Naive B cell (primary cell): ENCODE data around the gene PRKAG2. TPM values are rescaled to one million over a fixed set of nuclear protein-coding genes. Genes with fewer than 3 reads are reported as not detected.
"Not testable (repeated sequence)": the region's sequence is repeated elsewhere in the genome, so short reads cannot be mapped to it uniquely, and the experiment has no call there.

Experiments used
- ATAC-seq, 2 donors: fragments of 150-1000 bp; cut with Tn5 transposase; 2 replicates each; pipeline ENCODE4 v1.10.0; 2021; ENCODE audit warnings: low read depth in 2 of 2, mild to moderate bottlenecking in 2 of 2, moderate library complexity in 2 of 2
- DNase-seq: peaks from one replicate; pipeline ENCODE4 v3.0.0; 2022
- H3K27ac Mint-ChIP-seq, 6 donors: one replicate each; pipeline ENCODE4 v1.8.0; 2020 to 2022; ENCODE audit warnings: mild to moderate bottlenecking in 6 of 6, mixed read lengths in 6 of 6, moderate library complexity in 5 of 6, inconsistent platforms in 2 of 6
- H3K27me3 Mint-ChIP-seq, 3 donors: one replicate each; pipeline ENCODE4 v1.8.0; 2021 to 2022; ENCODE audit warnings: mixed read lengths in 3 of 3, mild to moderate bottlenecking in 1 of 3
- H3K36me3 Mint-ChIP-seq, 2 donors: one replicate each; pipeline ENCODE4 v1.8.0; 2020 to 2022; ENCODE audit warnings: mixed read lengths in 2 of 2, inconsistent platforms in 1 of 2, mild to moderate bottlenecking in 1 of 2
- H3K4me1 Mint-ChIP-seq, 3 donors: one replicate each; pipeline ENCODE4 v1.8.0; 2020 to 2022; ENCODE audit warnings: mixed read lengths in 3 of 3, inconsistent platforms in 1 of 3, mild to moderate bottlenecking in 1 of 3, moderate library complexity in 1 of 3
- H3K4me3 Mint-ChIP-seq, 8 donors: one replicate each; pipeline ENCODE4 v1.8.0; 2020 to 2022; ENCODE audit warnings: mild to moderate bottlenecking in 8 of 8, mixed read lengths in 8 of 8, moderate library complexity in 8 of 8, inconsistent platforms in 2 of 8
- H3K9me3 Mint-ChIP-seq, 7 donors: one replicate each; pipeline ENCODE4 v1.8.0; 2020 to 2022; ENCODE audit warnings: mixed read lengths in 7 of 7, mild to moderate bottlenecking in 5 of 7, inconsistent platforms in 2 of 7, moderate library complexity in 1 of 7
- polyA plus RNA-seq, 6 donors: library from polyadenylated mRNA; unstranded; fragments of 300-500 nt; fragmentation: Illumina TruSeq; gene quantifications; one replicate each; pipeline ENCODE4 v1.2.3, GENCODE V29; 2021; ENCODE audit warnings: low read depth in 6 of 6

Gene PRKAG2
- polyA plus RNA-seq, 6 donors from 2014 or later, result 16.2 to 25.4 (median 20.0) TPM

GRCh38 chr7:151805191-151805590 lies 71.7 kb downstream of the PRKAG2 start:
- Mint-ChIP-seq H3K27ac (no peak overlapping the region), H3K36me3 (peaks cover 0 to 11% of the 10 kb centered on the region in 2 donors), H3K4me3 (no peak overlapping the region), H3K9me3 (no peaks in the 10 kb centered on the region), H3K27me3 (no peaks in the 10 kb centered on the region), H3K4me1 (peaks cover 13 to 29% (median 22%) of the 10 kb centered on the region in 3 donors)
- DNase-seq (no peak), ATAC-seq (no peak)

GRCh38 chr7:151804756-151805155 lies 72.2 kb downstream of the PRKAG2 start:
- no peaks in the 10 kb centered on the region for H3K27me3 Mint-ChIP-seq
- peaks cover 13 to 29% (median 22%) of the 10 kb centered on the region in 3 donors for H3K4me1 Mint-ChIP-seq
- no peak overlapping the region for H3K4me3 Mint-ChIP-seq
- peaks cover 0 to 11% of the 10 kb centered on the region in 2 donors for H3K36me3 Mint-ChIP-seq
- DNase-seq (no peak), ATAC-seq (no peak)
- H3K27ac Mint-ChIP-seq, result no peak overlapping the region
- H3K9me3 Mint-ChIP-seq, result no peaks in the 10 kb centered on the region

GRCh38 chr7:151803841-151804240 lies 73.1 kb downstream of the PRKAG2 start:
- H3K4me3 Mint-ChIP-seq, result no peak overlapping the region
- no peak overlapping the region for H3K27ac Mint-ChIP-seq
- peaks cover 0 to 11% of the 10 kb centered on the region in 2 donors for H3K36me3 Mint-ChIP-seq
- ATAC-seq (no peak), DNase-seq (no peak)
- no peaks in the 10 kb centered on the region for H3K9me3 Mint-ChIP-seq
- H3K4me1 Mint-ChIP-seq, result peaks cover 13 to 26% (median 22%) of the 10 kb centered on the region in 3 donors
- no peaks in the 10 kb centered on the region for H3K27me3 Mint-ChIP-seq

- Mint-ChIP-seq H3K36me3 (peaks cover 0 to 11% of the 10 kb centered on the region in 2 donors), H3K9me3 (no peaks in the 10 kb centered on the region), H3K4me1 (peaks cover 13 to 29% (median 22%) of the 10 kb centered on the region in 3 donors), H3K27me3 (no peaks in the 10 kb centered on the region), H3K4me3 (no peak overlapping the region), H3K27ac (no peak overlapping the region)
- DNase-seq (no peak), ATAC-seq (no peak)
Observed at GRCh38 chr7:151802469-151802846, 74.5 kb downstream of the PRKAG2 start.

GRCh38 chr7:151801782-151802468 lies 75.0 kb downstream of the PRKAG2 start:
- Mint-ChIP-seq H3K4me1 (peaks cover 13 to 31% (median 22%) of the 10 kb centered on the region in 3 donors), H3K27me3 (no peaks in the 10 kb centered on the region), H3K9me3 (no peaks in the 10 kb centered on the region), H3K36me3 (peaks cover 0 to 11% of the 10 kb centered on the region in 2 donors), H3K4me3 (no peak overlapping the region), H3K27ac (no peak overlapping the region)
- no peak for DNase-seq
- no peak for ATAC-seq

GRCh38 chr7:151801291-151801690 lies 75.6 kb downstream of the PRKAG2 start:
- H3K36me3 Mint-ChIP-seq, result peaks cover 0 to 11% of the 10 kb centered on the region in 2 donors
- DNase-seq (no peak), ATAC-seq (no peak)
- no peak overlapping the region for H3K27ac Mint-ChIP-seq
- no peaks in the 10 kb centered on the region for H3K27me3 Mint-ChIP-seq
- H3K9me3 Mint-ChIP-seq, result no peaks in the 10 kb centered on the region
- H3K4me1 Mint-ChIP-seq, result peaks cover 10 to 28% (median 15%) of the 10 kb centered on the region in 3 donors
- H3K4me3 Mint-ChIP-seq, result no peak overlapping the region

GRCh38 chr7:151800861-151801260 lies 76.1 kb downstream of the PRKAG2 start:
- H3K4me1 Mint-ChIP-seq, result peaks cover 5 to 27% (median 13%) of the 10 kb centered on the region in 3 donors
- no peak overlapping the region for H3K4me3 Mint-ChIP-seq
- H3K36me3 Mint-ChIP-seq, result peaks cover 0 to 11% of the 10 kb centered on the region in 2 donors
- ATAC-seq, result no peak
- H3K9me3 Mint-ChIP-seq, result no peaks in the 10 kb centered on the region
- DNase-seq, result no peak
- H3K27ac Mint-ChIP-seq, result no peak overlapping the region
- H3K27me3 Mint-ChIP-seq, result no peaks in the 10 kb centered on the region

- Mint-ChIP-seq H3K4me3 (no peak overlapping the region), H3K9me3 (no peaks in the 10 kb centered on the region), H3K27ac (no peak overlapping the region), H3K36me3 (peaks cover 0 to 11% of the 10 kb centered on the region in 2 donors), H3K4me1 (peaks cover 3 to 27% (median 13%) of the 10 kb centered on the region in 3 donors), H3K27me3 (no peaks in the 10 kb centered on the region)
- DNase-seq, result no peak
- ATAC-seq, result no peak
Observed at GRCh38 chr7:151800391-151800790, 76.5 kb downstream of the PRKAG2 start.

- H3K4me1 Mint-ChIP-seq, result peaks cover 3 to 26% (median 13%) of the 10 kb centered on the region in 3 donors
- H3K36me3 Mint-ChIP-seq, result peaks cover 0 to 6% of the 10 kb centered on the region in 2 donors
- H3K27me3 Mint-ChIP-seq, result no peaks in the 10 kb centered on the region
- no peaks in the 10 kb centered on the region for H3K9me3 Mint-ChIP-seq
- no peak overlapping the region for H3K27ac Mint-ChIP-seq
- no peak overlapping the region for H3K4me3 Mint-ChIP-seq
- DNase-seq (no peak), ATAC-seq (no peak)
Observed at GRCh38 chr7:151799506-151799905, 77.4 kb downstream of the PRKAG2 start.

- no peak for ATAC-seq
- DNase-seq, result no peak
- peaks cover 0 to under 1% of the 10 kb centered on the region in 2 donors for H3K36me3 Mint-ChIP-seq
- H3K4me1 Mint-ChIP-seq, result peaks cover 3 to 26% (median 13%) of the 10 kb centered on the region in 3 donors
- no peaks in the 10 kb centered on the region for H3K27me3 Mint-ChIP-seq
- H3K4me3 Mint-ChIP-seq, result no peak overlapping the region
- peak overlapping the region in 3 of 6 donors; percentile 10 to 59 (median 33) for H3K27ac Mint-ChIP-seq
- no peaks in the 10 kb centered on the region for H3K9me3 Mint-ChIP-seq
Observed at GRCh38 chr7:151798851-151799448, 78.0 kb downstream of the PRKAG2 start.

GRCh38 chr7:151797667-151798307 lies 79.1 kb downstream of the PRKAG2 start:
- H3K36me3 Mint-ChIP-seq, DNase-seq, H3K27me3 Mint-ChIP-seq, ATAC-seq, H3K9me3 Mint-ChIP-seq: not testable (repeated sequence)
- Mint-ChIP-seq H3K4me1 (peaks cover 3 to 26% (median 13%) of the 10 kb centered on the region in 3 donors), H3K27ac (peak overlapping the region in 1 of 6 donors; percentile 81), H3K4me3 (peak overlapping the region in 1 of 8 donors; percentile 29)

GRCh38 chr7:151796871-151797537 lies 79.9 kb downstream of the PRKAG2 start:
- DNase-seq, result no peak
- Mint-ChIP-seq H3K36me3 (no peaks in the 10 kb centered on the region), H3K4me1 (peaks cover 0 to 22% (median 13%) of the 10 kb centered on the region in 3 donors), H3K27me3 (no peaks in the 10 kb centered on the region), H3K9me3 (no peaks in the 10 kb centered on the region), H3K4me3 (no peak overlapping the region), H3K27ac (peak overlapping the region in 1 of 6 donors; percentile 81)
- no peak for ATAC-seq

GRCh38 chr7:151796091-151796870 lies 80.6 kb downstream of the PRKAG2 start:
- ATAC-seq, result no peak
- H3K4me3 Mint-ChIP-seq, result no peak overlapping the region

More at GRCh38 chr7:151796091-151796870, 80.6 kb downstream of the PRKAG2 start:
- Mint-ChIP-seq H3K9me3 (no peaks in the 10 kb centered on the region), H3K4me1 (peaks cover 5 to 24% (median 17%) of the 10 kb centered on the region in 3 donors), H3K36me3 (no peaks in the 10 kb centered on the region), H3K27ac (no peak overlapping the region), H3K27me3 (no peaks in the 10 kb centered on the region)
- no peak for DNase-seq
